Activated naive CD4-positive, alpha-beta T cell treated with anti-CD3 and anti-CD28 coated beads, Interleukin-2, amount 50 U/mL, for 16 hours (primary cell): ENCODE data around the gene LSM8.
"Not testable (repeated sequence)": the region's sequence is repeated elsewhere in the genome, so short reads cannot be mapped to it uniquely, and the experiment has no call there.

Source experiments
- DNase-seq: peaks from one replicate; pipeline ENCODE4 v3.0.0-alpha.2; 2020

Gene LSM8

GRCh38 chr7:118183786-118184564 is at the start of gene LSM8:
TSS of gene LSM8 (plus strand) at chr7:118184164. CDS start at chr7:118184224, 60 bp downstream.
- peak; percentile 95 for DNase-seq

GRCh38 chr7:118134420-118134819 is 49.5 kb upstream of the LSM8 start:
- not testable (repeated sequence) for DNase-seq

GRCh38 chr7:118140468-118140867 is 43.5 kb upstream of the LSM8 start:
- DNase-seq: no peak

- DNase-seq: no peak
These were observed 42.0 kb upstream of the LSM8 start for GRCh38 chr7:118142012-118142411.

- DNase-seq: no peak
These were observed 35.0 kb upstream of the LSM8 start for GRCh38 chr7:118148930-118149329.

- DNase-seq: no peak
These were observed 34.6 kb upstream of the LSM8 start for GRCh38 chr7:118149394-118149793.

- no peak for DNase-seq
These were observed 32.3 kb upstream of the LSM8 start for GRCh38 chr7:118151671-118152070.

GRCh38 chr7:118152149-118152548 is 31.8 kb upstream of the LSM8 start:
- no peak for DNase-seq

GRCh38 chr7:118152654-118153053 is 31.3 kb upstream of the LSM8 start:
- no peak for DNase-seq

- no peak for DNase-seq
These were observed 30.3 kb upstream of the LSM8 start for GRCh38 chr7:118153551-118154177.

GRCh38 chr7:118158766-118159165 is 25.2 kb upstream of the LSM8 start:
- DNase-seq: no peak

- no peak for DNase-seq
These were observed 14.8 kb upstream of the LSM8 start for GRCh38 chr7:118169146-118169545.

GRCh38 chr7:118175740-118176139 is 8.2 kb upstream of the LSM8 start:
- no peak for DNase-seq

- no peak for DNase-seq
These were observed 4.8 kb upstream of the LSM8 start for GRCh38 chr7:118179191-118179590.

- DNase-seq: no peak
These were observed 1.2 kb upstream of the LSM8 start for GRCh38 chr7:118182593-118183427.

- DNase-seq: no peak
These were observed 557 bp upstream of the LSM8 start for GRCh38 chr7:118183428-118183785.

GRCh38 chr7:118184565-118184940 is 589 bp downstream of the LSM8 start:
- DNase-seq: no peak

GRCh38 chr7:118185163-118185860 is 1.3 kb downstream of the LSM8 start:
- no peak for DNase-seq

- no peak for DNase-seq
These were observed 2.5 kb downstream of the LSM8 start for GRCh38 chr7:118186501-118186900.

GRCh38 chr7:118194571-118194970 is 10.6 kb downstream of the LSM8 start:
- no peak for DNase-seq

- peak; percentile 46 for DNase-seq
These were observed 12.0 kb downstream of the LSM8 start for GRCh38 chr7:118195837-118196474.

- DNase-seq: no peak
These were observed 18.1 kb downstream of the LSM8 start for GRCh38 chr7:118202061-118202460.
